ENCODE results near the gene PLSCR1. TPM values are rescaled to one million over a fixed set of nuclear protein-coding genes. Genes with fewer than 3 reads are reported as not detected.

The PLSCR1 gene
- polyA plus RNA-seq, 3 donors = 103 to 221 (median 127) TPM

GRCh38 chr3:146530609-146531008, 13.8 kb downstream of the PLSCR1 start:
- H3K9me3 Mint-ChIP-seq = peaks cover 0 to 2% (median 0%) of the 10 kb centered on the region in 7 donors
- Histone ChIP-seq H3K4me3 (replicated peaks in 1 of 3; ENCODE audit: low read depth in 2 of 3, low read length in 3 of 3) (no peak overlapping the region), H3K27me3 (ENCODE audit: control insufficient read depth in 2 of 2, insufficient read depth in 2 of 2, low read length in 2 of 2) (no peaks in the 10 kb centered on the region), H2AFZ (ENCODE audit: insufficient read depth, low read depth, low read length, poor library complexity, severe bottlenecking) (no peak overlapping the region), H3K9ac (ENCODE audit: insufficient read depth, low read length, poor library complexity, severe bottlenecking) (no peak overlapping the region), H4K20me1 (ENCODE audit: insufficient read depth, low read length) (peaks cover 78% of the 10 kb centered on the region), H3K79me2 (ENCODE audit: insufficient read depth, low read length) (peaks cover 50% of the 10 kb centered on the region), H3K9me3 (replicated peaks in 1 of 2; ENCODE audit: control insufficient read depth in 1 of 2, insufficient read depth in 1 of 2, low read length in 2 of 2) (no peaks in the 10 kb centered on the region), H3K27ac (ENCODE audit: low read depth in 1 of 2, low read length in 2 of 2) (peak overlapping the region in 1 of 2 donors; percentile 55), H3K4me1 (ENCODE audit: control insufficient read depth in 1 of 2, insufficient read depth in 2 of 2, low read length in 2 of 2) (no peaks in the 10 kb centered on the region), H3K36me3 (replicated peaks in 1 of 2; ENCODE audit: control insufficient read depth in 1 of 2, insufficient read depth in 2 of 2, low read length in 2 of 2) (peaks cover 63 to 91% of the 10 kb centered on the region in 2 donors), H3K4me2 (replicated peaks; ENCODE audit: extremely low read depth, low read length, poor library complexity, severe bottlenecking) (no peak overlapping the region)
- peaks cover 10% of the 10 kb centered on the region for H3K4me1 Mint-ChIP-seq
- no peak for TF ChIP-seq CTCF (IDR thresholded peaks at IDR 0.05)
- H3K4me3 Mint-ChIP-seq = no peak overlapping the region
- DNase-seq = no peak
- H3K27me3 Mint-ChIP-seq (ENCODE audit: low read depth in 3 of 3) = no peaks in the 10 kb centered on the region
- 94% methylated on average over 2 of the region's 2 CpGs for WGBS (ENCODE audit: insufficient coverage)
- peaks cover 60 to 71% of the 10 kb centered on the region in 2 donors for H3K36me3 Mint-ChIP-seq
- intact Hi-C loops (cut with micrococcal nuclease) = no loop called here
- peak overlapping the region in 3 of 7 donors; percentile 50 to 64 (median 63) for H3K27ac Mint-ChIP-seq

- Histone ChIP-seq H2AFZ (ENCODE audit: insufficient read depth, low read depth, low read length, poor library complexity, severe bottlenecking) (no peak overlapping the region), H4K20me1 (ENCODE audit: insufficient read depth, low read length) (peaks cover 67% of the 10 kb centered on the region), H3K4me3 (replicated peaks in 1 of 3; ENCODE audit: low read depth in 2 of 3, low read length in 3 of 3) (no peak overlapping the region), H3K79me2 (ENCODE audit: insufficient read depth, low read length) (peaks cover 37% of the 10 kb centered on the region), H3K9ac (ENCODE audit: insufficient read depth, low read length, poor library complexity, severe bottlenecking) (no peak overlapping the region), H3K4me2 (replicated peaks; ENCODE audit: extremely low read depth, low read length, poor library complexity, severe bottlenecking) (no peak overlapping the region), H3K36me3 (replicated peaks in 1 of 2; ENCODE audit: control insufficient read depth in 1 of 2, insufficient read depth in 2 of 2, low read length in 2 of 2) (peaks cover 73 to 92% of the 10 kb centered on the region in 2 donors), H3K27me3 (ENCODE audit: control insufficient read depth in 2 of 2, insufficient read depth in 2 of 2, low read length in 2 of 2) (no peaks in the 10 kb centered on the region), H3K9me3 (replicated peaks in 1 of 2; ENCODE audit: control insufficient read depth in 1 of 2, insufficient read depth in 1 of 2, low read length in 2 of 2) (no peaks in the 10 kb centered on the region), H3K27ac (ENCODE audit: low read depth in 1 of 2, low read length in 2 of 2) (no peak overlapping the region), H3K4me1 (ENCODE audit: control insufficient read depth in 1 of 2, insufficient read depth in 2 of 2, low read length in 2 of 2) (no peaks in the 10 kb centered on the region)
- intact Hi-C loops (cut with micrococcal nuclease) = no loop called here
- WGBS (ENCODE audit: insufficient coverage) = no CpG with 5 or more reads among the region's 2 CpGs
- DNase-seq = no peak
- TF ChIP-seq CTCF (IDR thresholded peaks at IDR 0.05) = no peak
- Mint-ChIP-seq H3K27ac (peak overlapping the region in 1 of 7 donors; percentile 33), H3K27me3 (ENCODE audit: low read depth in 3 of 3) (no peaks in the 10 kb centered on the region), H3K9me3 (peaks cover 0 to 2% (median 0%) of the 10 kb centered on the region in 7 donors), H3K4me3 (no peak overlapping the region), H3K36me3 (peaks cover 59 to 69% of the 10 kb centered on the region in 2 donors), H3K4me1 (peaks cover 2% of the 10 kb centered on the region)
Measured at GRCh38 chr3:146529021-146529420, 15.4 kb downstream of the PLSCR1 start.
